Neural progenitor cell (in vitro differentiated cells): ENCODE results near the gene TP73. TPM values are rescaled to one million over a fixed set of nuclear protein-coding genes. Genes with fewer than 3 reads are reported as not detected.

Experiments used
- DNase-seq: peaks from one replicate; pipeline ENCODE4 v3.0.0-alpha.2; 2016; ENCODE audit warnings: low spot score
- H2AFZ ChIP-seq: fragments of 200-600 bp; sonication (generic); replicated peaks from 2 replicates; pipeline ENCODE4 v1.6.1; 2016; ENCODE audit warnings: antibody characterized with exemption
- H3F3A ChIP-seq: fragments of 200-600 bp; sonication (generic); 2 replicates; pipeline ENCODE4 v1.6.1; 2016; ENCODE audit warnings: antibody characterized with exemption, low read depth
- H3K27ac ChIP-seq: fragments of 200-600 bp; sonication (generic); 2 replicates; pipeline ENCODE4 v1.5.1; 2016; ENCODE audit warnings: mild to moderate bottlenecking
- H3K27me3 ChIP-seq: fragments of 200-600 bp; sonication (generic); 2 replicates; pipeline ENCODE4 v1.6.1; 2016; ENCODE audit warnings: mild to moderate bottlenecking, moderate library complexity
- H3K36me3 ChIP-seq: fragments of 200-600 bp; sonication (generic); 2 replicates; pipeline ENCODE4 v1.5.1; 2016
- H3K4me1 ChIP-seq: fragments of 200-600 bp; sonication (generic); 2 replicates; pipeline ENCODE4 v1.6.1; 2016; ENCODE audit warnings: mixed run types
- H3K4me2 ChIP-seq: fragments of 200-600 bp; sonication (generic); 2 replicates; pipeline ENCODE4 v1.6.1; 2016
- H3K4me3 ChIP-seq: fragments of 200-600 bp; sonication (generic); 2 replicates; pipeline ENCODE4 v1.5.1; 2016
- H3K79me2 ChIP-seq: fragments of 200-600 bp; sonication (generic); 2 replicates; pipeline ENCODE4 v1.6.1; 2016; ENCODE audit warnings: low read depth
- H3K9ac ChIP-seq: fragments of 200-600 bp; sonication (generic); 2 replicates; pipeline ENCODE4 v1.6.1; 2016
- H3K9me3 ChIP-seq: fragments of 200-600 bp; sonication (generic); 2 replicates; pipeline ENCODE4 v1.5.1; 2016; ENCODE audit warnings: low read depth
- H4K20me1 ChIP-seq: fragments of 200-600 bp; sonication (generic); 2 replicates; pipeline ENCODE4 v1.6.1; 2016; ENCODE audit warnings: low read depth
- H3K27ac Mint-ChIP-seq: 3 replicates; pipeline ENCODE4 v1.8.0; 2021; ENCODE audit warnings: mixed read lengths
- H3K27me3 Mint-ChIP-seq: 2 replicates; pipeline ENCODE4 v1.8.0; 2022; ENCODE audit warnings: low read depth, mild to moderate bottlenecking, inconsistent platforms, moderate library complexity, mixed read lengths; ENCODE audit not compliant: insufficient read depth
- H3K36me3 Mint-ChIP-seq: 3 replicates; pipeline ENCODE4 v1.8.0; 2021; ENCODE audit warnings: mixed read lengths
- H3K4me1 Mint-ChIP-seq: 3 replicates; pipeline ENCODE4 v1.8.0; 2021; ENCODE audit warnings: mixed read lengths
- H3K4me3 Mint-ChIP-seq: 3 replicates; pipeline ENCODE4 v1.8.0; 2021; ENCODE audit warnings: mild to moderate bottlenecking, moderate library complexity, mixed read lengths
- H3K9me3 Mint-ChIP-seq: 3 replicates; pipeline ENCODE4 v1.8.0; 2020; ENCODE audit warnings: mixed read lengths
- CTCF ChIP-seq: fragments of 200-600 bp; sonication (generic); IDR thresholded peaks from 2 replicates; pipeline ENCODE4 v1.5.1; 2017; ENCODE audit warnings: antibody characterized with exemption, mild to moderate bottlenecking
- EZH2 ChIP-seq: fragments of 200-600 bp; sonication (generic); IDR thresholded peaks from 2 replicates; pipeline ENCODE4 v1.6.1; 2017; ENCODE audit warnings: antibody characterized with exemption, mild to moderate bottlenecking, moderate library complexity
- EZH2phosphoT487 ChIP-seq: fragments of 200-600 bp; sonication (generic); IDR thresholded peaks from 2 replicates; pipeline ENCODE4 v1.6.1; 2017; ENCODE audit warnings: antibody characterized with exemption
- total RNA-seq: library from RNA; depleted of rRNA; stranded (reverse); fragments of >200 nt; gene quantifications from 2 replicates; pipeline ENCODE4 v1.2.3, GENCODE V29; 2015; ENCODE audit warnings: low replicate concordance

Gene TP73
- total RNA-seq, 1 donor from 2014 or later, result not detected

- no peak overlapping the region for H2AFZ ChIP-seq
- DNase-seq, result no peak
These were observed 936 bp downstream of the TP73 start for GRCh38 chr1:3653286-3653618.

GRCh38 chr1:3654549-3655281 lies 2.4 kb downstream of the TP73 start:
- Mint-ChIP-seq H3K9me3 (peaks cover 2% of the 10 kb centered on the region), H3K4me3 (peak overlapping the region; percentile 15), H3K27ac (no peak overlapping the region), H3K4me1 (peaks cover 14% of the 10 kb centered on the region), H3K27me3 (peaks cover 55% of the 10 kb centered on the region), H3K36me3 (no peaks in the 10 kb centered on the region)
- Histone ChIP-seq H3K27ac (no peak overlapping the region), H3K9me3 (no peaks in the 10 kb centered on the region), H2AFZ (no peak overlapping the region), H3K4me1 (peaks cover 6% of the 10 kb centered on the region), H3K4me3 (no peak overlapping the region), H3K36me3 (no peaks in the 10 kb centered on the region), H3K4me2 (no peak overlapping the region), H3F3A (peaks cover 14% of the 10 kb centered on the region), H3K79me2 (no peaks in the 10 kb centered on the region), H3K9ac (no peak overlapping the region), H4K20me1 (peaks cover 28% of the 10 kb centered on the region), H3K27me3 (peaks cover 100% of the 10 kb centered on the region)
- DNase-seq, result no peak
- peak; percentile 10 for TF ChIP-seq EZH2
- no peak for TF ChIP-seq CTCF

More at GRCh38 chr1:3653286-3653618, 936 bp downstream of the TP73 start:
- TF ChIP-seq EZH2 (no peak), CTCF (no peak), EZH2phosphoT487 (peak; percentile 76)
- no peak overlapping the region for H3K27ac ChIP-seq
- Mint-ChIP-seq H3K27me3 (peaks cover 54% of the 10 kb centered on the region), H3K4me3 (peak overlapping the region; percentile 65), H3K27ac (no peak overlapping the region), H3K36me3 (no peaks in the 10 kb centered on the region), H3K4me1 (peaks cover 21% of the 10 kb centered on the region), H3K9me3 (peaks cover 2% of the 10 kb centered on the region)
- peaks cover 20% of the 10 kb centered on the region for H3F3A ChIP-seq
- H4K20me1 ChIP-seq, result peaks cover 39% of the 10 kb centered on the region
- H3K4me2 ChIP-seq, result peak overlapping the region; percentile 83
- H3K9me3 ChIP-seq, result no peaks in the 10 kb centered on the region
- H3K27me3 ChIP-seq, result peaks cover 85% of the 10 kb centered on the region
- peak overlapping the region; percentile 42 for H3K4me3 ChIP-seq
- peaks cover 11% of the 10 kb centered on the region for H3K79me2 ChIP-seq
- no peak overlapping the region for H3K9ac ChIP-seq
- H3K4me1 ChIP-seq, result peaks cover 11% of the 10 kb centered on the region
- H3K36me3 ChIP-seq, result no peaks in the 10 kb centered on the region

GRCh38 chr1:3656450-3657095 lies 4.3 kb downstream of the TP73 start:
- H3K27me3 Mint-ChIP-seq, result peaks cover 42% of the 10 kb centered on the region
- H3K4me2 ChIP-seq, result no peak overlapping the region
- H3K36me3 ChIP-seq, result no peaks in the 10 kb centered on the region
- no peaks in the 10 kb centered on the region for H3K79me2 ChIP-seq
- no peaks in the 10 kb centered on the region for H3K36me3 Mint-ChIP-seq
- no peak overlapping the region for H3K9ac ChIP-seq
- peaks cover 7% of the 10 kb centered on the region for H3K4me1 Mint-ChIP-seq
- H3K4me1 ChIP-seq, result peaks cover 6% of the 10 kb centered on the region
- H4K20me1 ChIP-seq, result peaks cover 16% of the 10 kb centered on the region
- no peak for DNase-seq
- no peak overlapping the region for H3K27ac Mint-ChIP-seq
- H3K4me3 ChIP-seq, result no peak overlapping the region
- H3K27me3 ChIP-seq, result peaks cover 99% of the 10 kb centered on the region
- H3K9me3 Mint-ChIP-seq, result no peaks in the 10 kb centered on the region
- no peak overlapping the region for H3K4me3 Mint-ChIP-seq
- no peak overlapping the region for H2AFZ ChIP-seq
- H3F3A ChIP-seq, result peaks cover 7% of the 10 kb centered on the region
- TF ChIP-seq EZH2 (no peak), EZH2phosphoT487 (no peak), CTCF (no peak)
- H3K9me3 ChIP-seq, result no peaks in the 10 kb centered on the region
- H3K27ac ChIP-seq, result no peak overlapping the region
